ENCODE measurements around the gene DHCR7. TPM values are rescaled to one million over a fixed set of nuclear protein-coding genes. Genes with fewer than 3 reads are reported as not detected.

The DHCR7 gene
- total RNA-seq, 4 donors from 2014 or later: 8.3 to 32.0 (median 23.7) TPM

DNA sequence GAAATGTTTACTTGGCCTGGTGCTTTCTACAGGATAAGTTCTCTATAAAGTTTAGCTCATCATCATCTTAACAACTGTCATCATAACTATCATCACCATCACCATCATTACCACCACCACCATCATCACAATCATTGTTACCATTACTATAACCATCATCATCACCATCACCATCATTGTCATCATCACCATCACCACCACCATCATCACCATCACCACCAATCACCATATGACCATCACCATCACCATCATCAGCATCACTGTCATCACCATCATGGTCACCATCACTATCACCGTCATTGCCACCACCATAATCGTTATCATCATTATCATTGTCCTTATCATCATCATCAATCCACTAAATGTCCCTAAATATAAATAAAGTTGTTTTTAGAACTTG lies 54.9 kb downstream of the DHCR7 start:
- 92 to 95% methylated on average over 2 of the region's 2 CpGs for WGBS, 2 donors
- intact Hi-C loops (cut with DNase I): no loop called here
- TF ChIP-seq, protein P1, sequence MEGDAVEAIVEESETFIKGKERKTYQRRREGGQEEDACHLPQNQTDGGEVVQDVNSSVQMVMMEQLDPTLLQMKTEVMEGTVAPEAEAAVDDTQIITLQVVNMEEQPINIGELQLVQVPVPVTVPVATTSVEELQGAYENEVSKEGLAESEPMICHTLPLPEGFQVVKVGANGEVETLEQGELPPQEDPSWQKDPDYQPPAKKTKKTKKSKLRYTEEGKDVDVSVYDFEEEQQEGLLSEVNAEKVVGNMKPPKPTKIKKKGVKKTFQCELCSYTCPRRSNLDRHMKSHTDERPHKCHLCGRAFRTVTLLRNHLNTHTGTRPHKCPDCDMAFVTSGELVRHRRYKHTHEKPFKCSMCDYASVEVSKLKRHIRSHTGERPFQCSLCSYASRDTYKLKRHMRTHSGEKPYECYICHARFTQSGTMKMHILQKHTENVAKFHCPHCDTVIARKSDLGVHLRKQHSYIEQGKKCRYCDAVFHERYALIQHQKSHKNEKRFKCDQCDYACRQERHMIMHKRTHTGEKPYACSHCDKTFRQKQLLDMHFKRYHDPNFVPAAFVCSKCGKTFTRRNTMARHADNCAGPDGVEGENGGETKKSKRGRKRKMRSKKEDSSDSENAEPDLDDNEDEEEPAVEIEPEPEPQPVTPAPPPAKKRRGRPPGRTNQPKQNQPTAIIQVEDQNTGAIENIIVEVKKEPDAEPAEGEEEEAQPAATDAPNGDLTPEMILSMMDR (IDR thresholded peaks at IDR 0.05): no peak
- TF ChIP-seq POLR2A (IDR thresholded peaks at IDR 0.05): no peak
- no peaks in the 10 kb centered on the region for H3K27me3 ChIP-seq
- DNase-seq: no peak
- H3K4me3 ChIP-seq (replicated peaks in 1 of 3): no peak overlapping the region
- H3K36me3 ChIP-seq: no peaks in the 10 kb centered on the region
- H3K4me1 ChIP-seq: no peaks in the 10 kb centered on the region
- no peak overlapping the region for H3K27ac ChIP-seq
- H3K9me3 ChIP-seq: no peaks in the 10 kb centered on the region

DNA sequence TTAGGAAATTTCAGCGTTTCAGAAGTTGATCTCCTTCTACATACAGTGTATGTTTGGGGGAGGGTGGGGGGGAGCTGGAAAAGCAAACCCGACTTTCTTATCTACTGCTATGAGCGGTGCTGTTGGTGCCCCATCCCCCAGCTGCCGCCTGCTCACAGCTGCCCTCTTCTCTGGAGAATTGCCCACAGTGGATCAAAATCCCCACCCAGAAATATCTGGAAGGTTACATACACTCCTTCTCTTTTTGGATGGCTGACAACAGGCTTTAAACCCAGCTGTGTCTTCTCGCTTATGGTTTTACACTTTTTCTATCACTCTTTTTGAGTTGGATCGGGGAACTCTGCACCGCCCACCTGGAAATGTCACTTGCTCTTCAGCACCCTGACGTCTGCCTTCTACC lies 56.4 kb downstream of the DHCR7 start:
- Histone ChIP-seq H3K4me1 (no peaks in the 10 kb centered on the region), H3K27me3 (no peaks in the 10 kb centered on the region), H3K27ac (no peak overlapping the region), H3K36me3 (no peaks in the 10 kb centered on the region), H3K4me3 (replicated peaks in 1 of 3) (no peak overlapping the region), H3K9me3 (no peaks in the 10 kb centered on the region)
- DNase-seq: no peak
- TF ChIP-seq, protein P1 (IDR thresholded peaks at IDR 0.05): no peak
- TF ChIP-seq POLR2A (IDR thresholded peaks at IDR 0.05): no peak
- intact Hi-C loops (cut with DNase I): no loop called here
- WGBS, 2 donors: 57 to 61% methylated on average over 8 of the region's 8 CpGs

DNA sequence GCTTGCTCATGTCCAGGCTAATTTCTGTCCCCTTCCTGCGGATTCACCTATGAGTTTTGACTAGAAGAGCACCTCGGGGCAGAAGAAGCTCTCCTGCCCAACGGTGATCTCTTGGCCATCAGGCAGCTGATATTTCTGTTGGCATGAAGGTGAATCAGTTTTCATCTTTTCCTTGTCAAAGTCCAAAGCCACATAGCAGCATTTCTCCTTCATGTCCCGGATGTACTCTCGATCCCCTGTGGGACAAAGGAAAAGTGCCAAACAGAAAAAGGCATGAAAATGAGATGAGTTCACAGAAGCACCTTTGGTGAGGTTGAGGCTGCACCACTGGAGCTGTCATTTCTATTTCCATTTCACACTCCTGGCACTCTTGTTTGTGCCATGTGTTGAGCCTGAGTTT lies 56.8 kb downstream of the DHCR7 start:
- no peaks in the 10 kb centered on the region for H3K4me1 ChIP-seq
- intact Hi-C loops (cut with DNase I): no loop called here
- WGBS, 2 donors: 82 to 86% methylated on average over 5 of the region's 5 CpGs

DNA sequence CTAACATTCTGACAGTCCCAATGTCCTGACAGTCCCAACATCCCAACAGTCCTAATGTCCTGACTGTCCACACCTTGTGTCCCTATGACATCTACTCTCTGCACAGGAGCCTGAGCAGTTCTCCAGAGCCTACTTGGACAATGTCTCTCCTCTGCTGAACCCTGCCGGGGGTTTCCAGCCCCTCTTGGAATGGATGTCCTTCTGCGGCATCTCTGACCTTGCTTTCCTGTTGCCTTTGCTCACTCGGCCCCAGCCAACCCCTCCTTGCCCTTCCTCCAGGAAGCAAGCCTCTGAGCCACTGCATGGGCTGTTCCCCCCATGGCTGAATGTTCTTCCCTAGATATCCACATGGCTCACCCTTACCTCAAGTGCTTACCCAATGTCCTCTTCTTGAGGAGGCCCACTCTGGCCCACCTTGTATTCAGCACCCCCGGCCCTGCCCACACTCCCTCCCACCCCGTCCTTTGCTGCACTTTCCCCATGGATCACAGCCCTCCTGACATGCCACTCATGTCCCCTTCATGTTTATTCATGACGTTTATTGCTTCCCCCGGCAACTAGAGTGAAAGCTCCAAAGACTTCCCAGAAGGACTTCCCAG lies 59.5 kb downstream of the DHCR7 start:
- TF ChIP-seq, protein P1 (IDR thresholded peaks at IDR 0.05): no peak
- no peak for TF ChIP-seq POLR2A (IDR thresholded peaks at IDR 0.05)

More for the DNA sequence above, 56.8 kb downstream of the DHCR7 start:
- no peak for DNase-seq
- no peak overlapping the region for H3K4me3 ChIP-seq (replicated peaks in 1 of 3)
- no peaks in the 10 kb centered on the region for H3K9me3 ChIP-seq
- H3K27me3 ChIP-seq: no peaks in the 10 kb centered on the region
- TF ChIP-seq, protein P1 (IDR thresholded peaks at IDR 0.05): no peak
- H3K27ac ChIP-seq: no peak overlapping the region
- no peaks in the 10 kb centered on the region for H3K36me3 ChIP-seq

DNA sequence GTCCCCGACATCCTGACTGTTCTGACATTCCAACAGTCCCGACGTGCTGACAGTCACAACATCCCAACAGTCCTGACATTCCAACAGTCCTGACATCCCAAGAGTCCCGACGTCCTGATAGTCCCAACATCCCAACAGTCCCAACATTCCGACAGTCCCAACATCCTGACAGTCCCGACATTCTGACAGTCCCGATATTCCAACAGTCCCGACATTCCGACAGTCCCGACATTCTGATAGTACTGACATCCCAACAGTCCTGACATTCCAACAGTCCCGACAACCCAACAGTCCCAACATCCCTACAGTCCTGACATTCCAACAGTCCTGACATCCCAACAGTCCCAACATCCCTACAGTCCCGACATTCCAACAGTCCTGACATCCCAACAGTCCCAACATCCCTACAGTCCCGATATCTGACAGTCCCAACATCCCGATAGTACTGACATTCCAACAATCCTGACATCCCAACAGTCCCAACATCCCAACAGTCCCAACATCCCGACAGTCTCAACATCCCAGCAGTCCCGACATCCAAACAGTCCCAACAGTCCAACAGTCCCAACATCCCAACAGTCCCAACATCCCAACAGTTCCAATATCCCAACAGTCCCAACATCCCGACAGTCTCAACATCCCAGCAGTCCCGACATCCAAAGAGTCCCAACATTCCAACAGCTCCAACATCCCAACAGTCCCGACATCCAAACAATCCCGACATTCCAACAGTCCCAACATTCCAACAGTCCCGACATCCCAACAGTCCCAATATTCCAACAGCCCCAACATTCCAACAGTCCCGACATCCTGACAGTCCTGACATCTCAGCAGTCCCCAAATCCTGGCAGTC lies 60.2 kb downstream of the DHCR7 start:
- WGBS, 2 donors: 87% methylated on average over 23 of the region's 23 CpGs
- H3K27me3 ChIP-seq: no peaks in the 10 kb centered on the region
- TF ChIP-seq, protein P1 (IDR thresholded peaks at IDR 0.05): no peak
- no peak for TF ChIP-seq POLR2A (IDR thresholded peaks at IDR 0.05)
- H3K27ac ChIP-seq: no peak overlapping the region
- H3K36me3 ChIP-seq: no peaks in the 10 kb centered on the region
- no peak overlapping the region for H3K4me3 ChIP-seq (replicated peaks in 1 of 3)
- H3K4me1 ChIP-seq: no peaks in the 10 kb centered on the region
- H3K9me3 ChIP-seq: no peaks in the 10 kb centered on the region
- intact Hi-C loops (cut with DNase I): no loop called here
- no peak for DNase-seq

More for the DNA sequence above, 59.5 kb downstream of the DHCR7 start:
- no peaks in the 10 kb centered on the region for H3K36me3 ChIP-seq
- H3K27ac ChIP-seq: no peak overlapping the region
- 85 to 90% methylated on average over 7 of the region's 7 CpGs for WGBS, 2 donors
- H3K27me3 ChIP-seq: no peaks in the 10 kb centered on the region
- DNase-seq: no peak
- H3K9me3 ChIP-seq: no peaks in the 10 kb centered on the region
- intact Hi-C loops (cut with DNase I): no loop called here
- no peak overlapping the region for H3K4me3 ChIP-seq (replicated peaks in 1 of 3)
- H3K4me1 ChIP-seq: no peaks in the 10 kb centered on the region
